ENCODE results near the gene SOBP. TPM values are rescaled to one million over a fixed set of nuclear protein-coding genes. Genes with fewer than 3 reads are reported as not detected.
"Not testable (repeated sequence)": the region's sequence is repeated elsewhere in the genome, so short reads cannot be mapped to it uniquely, and the experiment has no call there.

The SOBP gene
- total and polyA plus RNA-seq, 10 donors = 0.87 to 7.8 (median 4.9) TPM

- WGBS, 5 donors = 23 to 40% (median 32%) methylated on average over 19 to 22 of the region's 22 CpGs
- intact Hi-C loops (cut with DNase I; ENCODE audit: low total_unique reads) = no loop called here
- DNase-seq = no peak
- H3K9me3 ChIP-seq = no peaks in the 10 kb centered on the region
- peak overlapping the region; percentile 64 to 95 (median 88) for H3K4me3 ChIP-seq
- peaks cover 6 to 48% (median 31%) of the 10 kb centered on the region in 6 donors for H3K4me1 ChIP-seq
- H3K36me3 ChIP-seq = peaks cover 0 to 12% (median 0%) of the 10 kb centered on the region in 6 donors
- no peaks in the 10 kb centered on the region for H3K27me3 ChIP-seq (replicated peaks in 1 of 7)
- peak overlapping the region; percentile 79 to 98 (median 97) for H3K27ac ChIP-seq
- no peak for TF ChIP-seq POLR2A (IDR thresholded peaks at IDR 0.05)
These were observed 29.8 kb upstream of the SOBP start for GRCh38 chr6:107460083-107460631.

DNA sequence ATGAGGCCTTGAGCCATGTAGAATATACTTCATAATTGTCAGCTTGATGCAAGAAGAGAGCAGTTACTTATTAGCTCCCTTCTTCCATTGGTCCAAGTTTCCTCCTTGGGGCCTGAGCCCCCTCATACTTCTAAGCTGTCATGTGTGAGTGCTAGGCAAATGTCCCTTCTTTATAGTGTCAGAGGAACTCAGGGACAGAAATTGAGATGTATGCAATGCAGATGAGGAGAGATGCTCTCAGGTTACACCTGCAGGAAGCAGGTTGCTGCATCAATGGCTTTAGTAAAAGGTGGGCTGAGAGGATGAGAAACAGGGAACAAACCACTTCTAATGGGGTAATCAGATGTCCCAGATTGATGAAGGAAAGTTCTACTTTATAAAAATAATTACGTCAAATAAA lies 23.9 kb upstream of the SOBP start:
- intact Hi-C loops (cut with DNase I; ENCODE audit: low total_unique reads) = no loop called here
- H3K9me3 ChIP-seq = no peaks in the 10 kb centered on the region
- H3K4me3 ChIP-seq = no peak overlapping the region
- H3K27me3 ChIP-seq (replicated peaks in 1 of 7) = no peaks in the 10 kb centered on the region
- no peaks in the 10 kb centered on the region for H3K36me3 ChIP-seq
- H3K4me1 ChIP-seq = no peaks in the 10 kb centered on the region
- no peak for DNase-seq
- TF ChIP-seq, protein P1, sequence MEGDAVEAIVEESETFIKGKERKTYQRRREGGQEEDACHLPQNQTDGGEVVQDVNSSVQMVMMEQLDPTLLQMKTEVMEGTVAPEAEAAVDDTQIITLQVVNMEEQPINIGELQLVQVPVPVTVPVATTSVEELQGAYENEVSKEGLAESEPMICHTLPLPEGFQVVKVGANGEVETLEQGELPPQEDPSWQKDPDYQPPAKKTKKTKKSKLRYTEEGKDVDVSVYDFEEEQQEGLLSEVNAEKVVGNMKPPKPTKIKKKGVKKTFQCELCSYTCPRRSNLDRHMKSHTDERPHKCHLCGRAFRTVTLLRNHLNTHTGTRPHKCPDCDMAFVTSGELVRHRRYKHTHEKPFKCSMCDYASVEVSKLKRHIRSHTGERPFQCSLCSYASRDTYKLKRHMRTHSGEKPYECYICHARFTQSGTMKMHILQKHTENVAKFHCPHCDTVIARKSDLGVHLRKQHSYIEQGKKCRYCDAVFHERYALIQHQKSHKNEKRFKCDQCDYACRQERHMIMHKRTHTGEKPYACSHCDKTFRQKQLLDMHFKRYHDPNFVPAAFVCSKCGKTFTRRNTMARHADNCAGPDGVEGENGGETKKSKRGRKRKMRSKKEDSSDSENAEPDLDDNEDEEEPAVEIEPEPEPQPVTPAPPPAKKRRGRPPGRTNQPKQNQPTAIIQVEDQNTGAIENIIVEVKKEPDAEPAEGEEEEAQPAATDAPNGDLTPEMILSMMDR (IDR thresholded peaks at IDR 0.05 in 8 of 11, conservative IDR thresholded peaks at IDR 0.05 in 3 of 11) = no peak
- TF ChIP-seq POLR2A (IDR thresholded peaks at IDR 0.05) = no peak
- no peak for TF ChIP-seq POLR2AphosphoS5 (IDR thresholded peaks at IDR 0.05)
- H3K27ac ChIP-seq = no peak overlapping the region
- WGBS, 5 donors = 75 to 91% (median 88%) methylated on average over 1 of the region's 1 CpG

DNA sequence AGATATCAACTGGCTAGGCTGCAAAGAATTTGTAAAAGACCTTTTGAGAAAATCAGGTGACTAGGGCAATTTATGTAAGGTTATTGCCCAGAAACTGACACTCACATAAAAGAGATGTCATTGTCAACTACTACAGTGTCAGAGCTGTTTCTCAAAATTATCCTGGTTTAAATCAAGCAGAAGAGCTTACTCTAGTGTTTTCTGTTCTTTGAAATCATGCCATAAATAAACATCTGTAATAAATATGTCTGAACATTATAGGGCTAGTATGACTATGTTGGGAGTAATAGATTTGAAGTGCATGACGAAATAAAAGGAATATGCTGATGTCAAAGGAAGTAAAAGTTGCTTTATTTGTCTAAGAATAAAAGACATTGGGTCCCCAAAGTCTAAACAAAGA lies 19.6 kb upstream of the SOBP start:
- intact Hi-C loops (cut with DNase I; ENCODE audit: low total_unique reads) = no loop called here
- no peak for DNase-seq
- no peaks in the 10 kb centered on the region for H3K4me1 ChIP-seq
- WGBS, 5 donors = 72 to 88% (median 84%) methylated on average over 1 of the region's 1 CpG
- H3K27ac ChIP-seq = no peak overlapping the region
- no peak overlapping the region for H3K4me3 ChIP-seq
- peaks cover 0 to 9% (median 0%) of the 10 kb centered on the region in 7 donors for H3K27me3 ChIP-seq (replicated peaks in 1 of 7)
- no peaks in the 10 kb centered on the region for H3K36me3 ChIP-seq
- TF ChIP-seq POLR2A (IDR thresholded peaks at IDR 0.05) = no peak
- TF ChIP-seq POLR2AphosphoS5 (IDR thresholded peaks at IDR 0.05) = no peak
- TF ChIP-seq, protein P1 (IDR thresholded peaks at IDR 0.05 in 8 of 11, conservative IDR thresholded peaks at IDR 0.05 in 3 of 11) = no peak
- H3K9me3 ChIP-seq = no peaks in the 10 kb centered on the region

DNA sequence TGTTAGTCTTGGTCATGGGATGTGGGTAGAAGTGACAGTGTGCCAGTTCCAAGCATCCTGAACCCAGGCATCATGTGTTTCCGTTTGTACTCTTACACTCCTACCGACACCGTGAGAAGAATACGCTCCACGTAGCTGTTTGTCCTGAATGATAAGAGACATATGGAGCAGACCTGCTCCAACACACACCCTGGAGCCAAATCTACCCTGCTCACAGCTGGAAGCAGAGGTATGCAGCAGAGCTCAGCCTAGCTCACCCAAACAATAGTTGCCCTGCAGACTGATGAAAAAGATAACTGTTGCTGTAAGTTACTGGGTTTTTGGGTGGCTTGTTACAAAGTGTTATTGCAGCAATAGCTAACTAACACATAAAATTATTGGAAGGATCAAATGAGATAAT lies 16.3 kb upstream of the SOBP start:
- H3K4me1 ChIP-seq = no peaks in the 10 kb centered on the region
- H3K9me3 ChIP-seq = no peaks in the 10 kb centered on the region
- peaks cover 0 to 9% (median 0%) of the 10 kb centered on the region in 7 donors for H3K27me3 ChIP-seq (replicated peaks in 1 of 7)
- no peak overlapping the region for H3K4me3 ChIP-seq
- no peak overlapping the region for H3K27ac ChIP-seq
- no peak for DNase-seq
- no peak for TF ChIP-seq POLR2AphosphoS5 (IDR thresholded peaks at IDR 0.05)
- no peak for TF ChIP-seq POLR2A (IDR thresholded peaks at IDR 0.05)
- H3K36me3 ChIP-seq = no peaks in the 10 kb centered on the region
- 68 to 84% (median 77%) methylated on average over 5 of the region's 5 CpGs for WGBS, 5 donors
- intact Hi-C loops (cut with DNase I; ENCODE audit: low total_unique reads) = no loop called here

DNA sequence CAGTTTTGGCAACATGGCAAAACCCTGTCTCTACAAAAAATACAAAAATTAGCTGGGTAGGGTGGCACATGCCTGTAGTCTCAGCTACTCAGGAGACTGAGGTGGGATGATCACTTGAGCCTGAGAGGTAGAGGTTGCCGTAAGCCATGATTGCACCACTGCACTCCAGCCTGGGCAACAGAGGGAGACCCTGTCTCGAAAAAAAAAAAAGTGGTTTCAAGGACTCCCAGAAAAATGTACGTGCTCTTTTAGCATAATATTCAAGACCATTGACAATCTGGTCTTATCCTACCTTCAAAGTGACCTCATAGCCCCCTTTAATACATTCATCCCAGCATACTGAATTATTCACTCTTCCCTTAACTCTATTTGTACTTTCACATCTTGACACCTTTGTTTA lies 14.6 kb upstream of the SOBP start:
- DNase-seq; H3K4me3 ChIP-seq; H3K9me3 ChIP-seq; intact Hi-C loops (cut with DNase I; ENCODE audit: low total_unique reads); H3K27ac ChIP-seq; H3K36me3 ChIP-seq; H3K4me1 ChIP-seq: not testable (repeated sequence)
- H3K27me3 ChIP-seq (replicated peaks in 1 of 7) = peaks cover 0 to 12% (median 0%) of the 10 kb centered on the region in 7 donors
- WGBS, 5 donors = 81 to 92% (median 87%) methylated on average over 3 of the region's 3 CpGs

GRCh38 chr6:107475826-107476225 lies 14.1 kb upstream of the SOBP start:
- intact Hi-C loops (cut with DNase I; ENCODE audit: low total_unique reads); DNase-seq: not testable (repeated sequence)
- 62 to 86% (median 81%) methylated on average over 3 of the region's 3 CpGs for WGBS, 5 donors

More at GRCh38 chr6:107475826-107476225, 14.1 kb upstream of the SOBP start:
- peaks cover 0 to 16% (median 0%) of the 10 kb centered on the region in 7 donors for H3K27me3 ChIP-seq (replicated peaks in 1 of 7)
- H3K4me3 ChIP-seq, H3K4me1 ChIP-seq, H3K27ac ChIP-seq, H3K9me3 ChIP-seq, H3K36me3 ChIP-seq: not testable (repeated sequence)
